B cell (primary cell): ENCODE measurements around the gene EXOC6.

Experiments used
- EZH2 ChIP-seq: IDR thresholded peaks from 2 replicates; pipeline ENCODE4 v1.6.1; 2012; ENCODE audit warnings: borderline replicate concordance, low read depth, mild to moderate bottlenecking, moderate library complexity, low read length; ENCODE audit not compliant: insufficient read depth, poor library complexity, severe bottlenecking
- TF ChIP-seq, protein P1 (sequence below): fragments of 200-600 bp; IDR thresholded peaks from one replicate; pipeline ENCODE4 v1.8.0; 2022; ENCODE audit warnings: antibody characterized with exemption, mild to moderate bottlenecking

DNA sequence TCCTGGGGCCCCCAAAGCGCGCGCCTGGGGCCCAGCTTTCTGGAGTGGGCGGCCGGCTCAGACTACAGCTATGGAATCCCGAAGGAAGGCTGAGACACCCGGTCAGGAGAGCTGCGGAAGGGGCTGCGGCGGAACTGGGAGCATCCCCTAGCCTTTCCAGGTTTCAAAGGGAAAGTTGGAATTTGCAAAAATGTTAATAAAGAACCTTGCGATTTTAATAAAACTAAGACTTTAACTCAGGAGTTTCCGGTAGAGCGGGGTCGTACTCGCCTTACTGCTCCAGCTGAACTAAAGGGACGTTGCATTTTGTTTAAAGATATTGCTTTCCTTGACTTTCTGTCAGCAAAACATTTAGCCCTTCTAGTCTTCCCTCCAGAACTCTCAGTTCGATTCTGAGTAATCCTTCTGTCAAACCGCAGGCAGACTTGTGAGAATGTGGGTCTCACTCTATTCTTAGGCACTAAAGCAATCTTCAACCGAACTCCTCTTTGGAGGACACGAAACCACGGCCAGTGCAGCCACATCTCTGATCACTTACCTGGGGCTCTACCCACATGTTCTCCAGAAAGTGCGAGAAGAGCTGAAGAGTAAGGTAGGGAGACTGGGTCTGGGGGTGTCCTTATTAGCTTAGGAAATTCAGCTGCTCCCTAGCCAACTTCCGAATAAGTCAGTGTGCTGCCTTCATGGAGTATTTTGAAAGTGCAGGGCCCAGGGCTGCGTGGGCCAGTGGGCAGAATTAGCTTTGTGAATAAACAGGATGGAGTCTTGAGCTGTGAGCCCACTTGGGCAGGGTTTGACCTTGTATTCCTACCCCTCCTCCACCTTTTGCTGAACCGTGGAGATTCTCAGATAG, 227.3 kb downstream of the EXOC6 start:
- TF ChIP-seq, protein P1, sequence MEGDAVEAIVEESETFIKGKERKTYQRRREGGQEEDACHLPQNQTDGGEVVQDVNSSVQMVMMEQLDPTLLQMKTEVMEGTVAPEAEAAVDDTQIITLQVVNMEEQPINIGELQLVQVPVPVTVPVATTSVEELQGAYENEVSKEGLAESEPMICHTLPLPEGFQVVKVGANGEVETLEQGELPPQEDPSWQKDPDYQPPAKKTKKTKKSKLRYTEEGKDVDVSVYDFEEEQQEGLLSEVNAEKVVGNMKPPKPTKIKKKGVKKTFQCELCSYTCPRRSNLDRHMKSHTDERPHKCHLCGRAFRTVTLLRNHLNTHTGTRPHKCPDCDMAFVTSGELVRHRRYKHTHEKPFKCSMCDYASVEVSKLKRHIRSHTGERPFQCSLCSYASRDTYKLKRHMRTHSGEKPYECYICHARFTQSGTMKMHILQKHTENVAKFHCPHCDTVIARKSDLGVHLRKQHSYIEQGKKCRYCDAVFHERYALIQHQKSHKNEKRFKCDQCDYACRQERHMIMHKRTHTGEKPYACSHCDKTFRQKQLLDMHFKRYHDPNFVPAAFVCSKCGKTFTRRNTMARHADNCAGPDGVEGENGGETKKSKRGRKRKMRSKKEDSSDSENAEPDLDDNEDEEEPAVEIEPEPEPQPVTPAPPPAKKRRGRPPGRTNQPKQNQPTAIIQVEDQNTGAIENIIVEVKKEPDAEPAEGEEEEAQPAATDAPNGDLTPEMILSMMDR: no peak
- TF ChIP-seq EZH2: no peak
